Stimulated activated CD8-positive, alpha-beta memory T cell treated with anti-CD3 and anti-CD28 coated beads, Interleukin-7, amount 100 ng/mL, for 48 hours (primary cell): ENCODE data around the gene RTN4R.

Experiments used
- DNase-seq, 2 donors: peaks; one replicate each; pipeline ENCODE4 v3.0.0-alpha.2; 2020; ENCODE audit warnings: low read depth in 1 of 2; ENCODE audit errors: extremely low read depth in 1 of 2

RTN4R gene

GRCh38 chr22:20258584-20259326 lies 9.4 kb downstream of the RTN4R start:
- DNase-seq, result no peak

GRCh38 chr22:20258021-20258299 lies 10.2 kb downstream of the RTN4R start:
- no peak for DNase-seq

- DNase-seq, result no peak
These were observed 10.7 kb downstream of the RTN4R start for GRCh38 chr22:20257212-20258020.

DNA sequence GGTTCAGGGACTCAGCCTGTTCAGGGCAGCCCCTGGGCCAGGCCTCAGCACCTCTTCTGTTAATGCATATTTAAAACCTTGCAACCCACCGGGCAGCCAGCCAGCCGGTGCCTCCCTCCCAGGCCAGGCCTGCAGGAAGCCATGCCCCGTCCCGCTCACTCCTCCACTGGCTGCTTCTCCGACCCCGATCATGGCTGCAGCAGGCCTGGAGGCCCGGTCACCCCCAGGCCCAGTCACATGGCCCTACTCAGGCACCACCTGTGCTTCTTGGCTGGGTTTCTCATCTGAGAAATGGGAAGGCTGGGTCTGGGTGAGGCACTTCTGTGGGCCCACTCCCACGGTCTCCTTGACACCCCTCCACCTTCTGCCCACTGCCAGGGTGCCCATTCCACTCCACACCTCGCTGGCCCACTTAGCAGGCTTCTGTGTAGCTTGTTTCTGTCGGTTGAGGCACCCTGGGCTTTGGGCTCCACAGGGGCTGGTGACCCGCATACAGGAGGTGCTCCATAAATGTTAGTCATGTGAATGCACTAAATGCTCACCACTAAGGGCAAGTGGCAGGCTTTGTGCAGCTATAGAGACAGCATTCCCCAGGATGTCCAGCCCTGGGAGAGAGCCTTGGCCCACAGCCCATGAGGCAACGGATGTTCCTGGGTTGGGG lies 11.4 kb downstream of the RTN4R start:
- DNase-seq, result no peak

DNA sequence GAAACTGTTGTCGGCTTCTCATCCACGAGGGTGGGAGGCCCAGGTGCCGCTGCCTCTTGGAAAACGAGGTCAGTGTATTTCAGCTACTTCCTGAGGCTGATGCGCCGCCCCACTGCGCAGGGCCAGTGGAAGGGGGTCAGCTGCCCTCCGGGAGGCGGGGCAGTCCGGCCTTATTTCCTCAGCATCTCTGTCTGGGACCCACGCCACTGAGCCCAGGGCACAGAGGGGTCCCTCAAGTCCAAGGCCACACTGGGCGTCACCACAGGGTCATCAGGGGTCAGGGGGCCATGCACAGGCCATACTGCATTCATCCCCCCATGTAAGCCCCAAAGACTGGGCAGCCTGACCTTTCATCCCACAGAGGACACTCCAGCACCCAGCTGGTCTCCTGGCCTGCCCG lies 12.1 kb downstream of the RTN4R start:
- no peak for DNase-seq

- DNase-seq, result no peak
These were observed 12.9 kb downstream of the RTN4R start for GRCh38 chr22:20254975-20255946.

DNA sequence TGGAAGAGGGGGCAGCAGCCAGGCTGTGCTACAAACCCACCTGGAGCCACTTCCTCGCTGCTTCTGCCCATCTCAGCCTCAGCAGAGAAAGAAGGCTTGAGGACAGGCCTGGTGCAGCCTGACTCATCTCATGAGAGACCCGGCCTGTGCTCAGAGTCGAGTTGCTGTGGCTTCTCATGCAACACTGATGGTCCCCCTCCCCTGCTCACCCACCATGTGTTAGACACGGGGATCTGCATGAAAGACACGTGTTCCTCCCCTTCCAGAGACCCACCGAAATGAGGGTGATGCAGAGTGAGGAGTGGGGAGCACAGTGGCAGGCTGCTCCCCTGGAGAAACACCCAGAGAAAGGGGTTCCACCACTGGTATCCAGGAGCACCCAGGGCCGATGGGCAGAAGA lies 15.0 kb downstream of the RTN4R start:
- no peak for DNase-seq

DNA sequence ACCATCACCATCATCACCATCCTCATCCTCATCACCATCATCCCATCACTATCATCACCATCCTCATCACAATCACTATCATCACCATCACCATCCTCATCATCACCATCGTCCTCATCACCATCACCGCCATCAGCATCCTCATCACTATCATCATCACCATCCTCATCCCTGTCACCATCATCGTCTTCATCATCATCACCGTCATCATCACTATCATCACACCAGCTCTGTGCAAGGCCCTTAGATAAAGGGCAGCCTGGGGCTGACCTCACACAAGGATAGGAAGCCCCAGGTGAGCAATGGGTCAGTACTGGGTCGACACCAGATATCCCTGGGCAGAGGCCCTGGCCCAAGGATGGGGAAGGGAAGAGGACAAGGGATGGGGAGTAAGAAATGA lies 16.1 kb downstream of the RTN4R start:
- no peak for DNase-seq

GRCh38 chr22:20251491-20251890 lies 16.6 kb downstream of the RTN4R start:
- DNase-seq, result no peak

- no peak for DNase-seq
These were observed 18.2 kb downstream of the RTN4R start for GRCh38 chr22:20249797-20250354.

DNA sequence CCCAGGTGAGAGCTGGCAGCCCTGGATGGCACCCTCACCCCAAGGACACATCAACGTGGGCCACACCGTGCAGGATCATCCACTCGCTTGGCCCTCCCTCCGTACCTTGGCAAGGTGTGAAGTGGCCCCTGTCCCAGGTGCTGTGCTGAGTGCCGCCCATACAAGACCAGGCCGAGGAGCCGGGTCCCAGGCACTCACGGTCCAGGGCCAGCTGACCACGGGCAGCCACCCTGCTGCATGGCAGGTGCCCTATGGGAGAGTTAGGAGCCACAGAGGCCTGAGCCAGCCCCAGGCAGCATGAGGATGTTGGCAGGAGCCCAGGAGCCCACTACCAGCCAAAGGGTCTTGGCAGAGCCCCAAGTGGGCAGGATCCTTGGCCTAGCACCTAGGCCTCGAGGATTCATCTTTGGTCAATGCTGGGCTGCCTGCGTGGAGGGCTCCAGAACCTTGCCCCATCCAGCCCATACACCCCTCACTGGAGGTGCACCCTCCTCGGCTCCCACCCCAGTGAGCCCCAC lies 19.6 kb downstream of the RTN4R start:
- no peak for DNase-seq

GRCh38 chr22:20247608-20248171 lies 20.4 kb downstream of the RTN4R start:
- DNase-seq, result no peak

GRCh38 chr22:20247010-20247505 lies 21.1 kb downstream of the RTN4R start:
- no peak for DNase-seq

DNA sequence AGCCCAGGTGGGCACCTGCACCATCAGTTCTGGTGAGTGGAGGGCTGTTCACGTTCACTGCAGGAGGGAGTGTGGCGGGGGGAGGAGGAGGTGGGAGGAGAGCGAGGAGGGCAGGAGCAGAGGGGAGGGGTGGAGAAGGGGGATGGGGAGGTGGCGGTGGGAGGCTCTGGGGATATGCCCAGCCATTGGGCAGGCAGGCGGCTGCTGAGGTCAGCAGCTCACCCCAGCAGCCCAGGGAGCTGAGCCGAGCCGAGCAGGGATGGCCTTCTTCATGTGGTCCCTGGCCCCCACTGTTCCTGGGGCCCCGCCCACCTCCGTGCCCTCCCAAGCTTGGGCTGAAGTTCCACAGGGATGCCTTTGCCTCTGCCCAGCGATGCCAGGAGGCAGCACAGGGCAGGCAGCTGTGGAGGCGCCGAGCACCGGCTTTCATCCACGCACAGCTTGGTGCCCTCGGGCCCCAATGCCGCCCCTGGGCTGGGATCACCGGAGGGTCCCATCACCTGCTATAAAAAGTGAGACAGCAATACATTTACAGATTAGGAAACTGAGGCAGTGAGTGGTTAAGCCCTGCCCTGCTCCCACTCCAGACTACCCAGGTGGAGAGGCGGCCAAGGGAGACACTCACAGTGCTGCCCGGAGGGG lies 21.6 kb downstream of the RTN4R start:
- no peak for DNase-seq

GRCh38 chr22:20245577-20246367 lies 22.3 kb downstream of the RTN4R start:
- no peak for DNase-seq

GRCh38 chr22:20244691-20245576 lies 23.2 kb downstream of the RTN4R start:
- no peak for DNase-seq

- no peak for DNase-seq
These were observed 23.9 kb downstream of the RTN4R start for GRCh38 chr22:20244250-20244648.
